HG02678 (cell line): Measurements from ENCODE around the gene NECTIN1.

ENCODE experiments used
- ATAC-seq: cut with Tn5 transposase; IDR thresholded peaks from one replicate; pipeline ENCODE4 v1.9.1; 2021; ENCODE audit warnings: mild to moderate bottlenecking, moderate library complexity; ENCODE audit not compliant: unreplicated experiment

NECTIN1 gene

DNA sequence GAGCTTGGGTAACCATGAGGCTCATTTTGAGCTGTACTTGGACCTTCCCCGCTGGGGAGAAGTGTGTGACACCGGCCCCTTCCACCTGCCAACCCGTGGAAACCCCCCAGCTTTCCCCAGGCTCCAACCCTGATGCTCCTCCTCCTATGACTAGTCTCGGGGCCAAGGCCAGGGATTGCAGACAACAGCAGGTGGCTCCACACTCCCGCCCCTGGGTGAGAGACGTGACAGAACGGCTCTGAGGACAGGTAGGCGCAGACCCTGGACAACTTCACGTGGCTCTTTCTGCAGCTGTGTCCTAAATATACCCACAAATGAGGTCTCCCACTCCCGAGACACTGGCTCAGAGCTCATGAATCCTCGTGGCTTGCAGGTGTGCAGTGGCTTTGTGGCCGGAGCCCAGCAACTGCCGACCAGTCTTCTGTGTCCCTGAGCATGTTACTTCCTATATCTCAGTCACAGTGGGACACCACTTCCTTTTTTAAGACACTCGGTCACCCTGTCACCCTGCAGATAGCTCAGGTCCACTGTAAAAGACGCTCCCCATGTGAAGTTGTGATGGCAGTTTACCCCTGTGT lies 55.2 kb downstream of the NECTIN1 start:
- ATAC-seq: peak; percentile 92

DNA sequence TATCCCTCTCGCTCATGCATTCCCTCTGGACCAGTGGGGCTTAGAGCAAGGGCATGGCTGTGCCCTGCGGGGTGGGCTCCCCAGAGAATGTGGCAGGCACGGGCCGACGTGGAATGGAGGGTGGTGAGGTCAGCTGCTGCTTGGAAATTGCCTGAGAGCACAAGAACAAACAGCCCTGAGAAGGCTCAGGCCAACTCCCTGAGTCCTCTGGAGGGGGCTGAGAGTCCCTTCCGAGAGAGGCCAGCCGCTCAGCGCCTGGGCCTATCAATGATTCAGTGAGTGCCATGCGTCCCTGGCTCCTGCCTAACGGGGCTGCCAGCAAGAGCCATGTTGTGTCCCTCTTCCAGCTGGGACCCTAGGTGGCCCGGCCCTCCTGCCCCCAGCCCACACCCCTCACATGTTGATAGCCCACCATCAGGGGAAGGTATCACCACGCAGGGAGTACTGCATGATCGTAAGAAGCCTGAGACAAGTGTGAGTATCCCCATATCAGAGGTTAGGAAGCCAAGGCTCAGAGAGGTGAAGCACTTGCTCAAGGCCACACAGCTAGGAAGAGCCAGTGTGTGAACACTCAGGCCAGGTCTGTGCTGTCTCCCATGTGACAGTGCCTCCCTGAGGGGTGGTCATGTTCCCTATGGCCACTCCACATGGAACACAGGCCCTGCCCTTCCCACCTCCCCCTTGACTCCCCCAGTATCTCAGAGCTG lies 55.8 kb downstream of the NECTIN1 start:
- no peak for ATAC-seq

DNA sequence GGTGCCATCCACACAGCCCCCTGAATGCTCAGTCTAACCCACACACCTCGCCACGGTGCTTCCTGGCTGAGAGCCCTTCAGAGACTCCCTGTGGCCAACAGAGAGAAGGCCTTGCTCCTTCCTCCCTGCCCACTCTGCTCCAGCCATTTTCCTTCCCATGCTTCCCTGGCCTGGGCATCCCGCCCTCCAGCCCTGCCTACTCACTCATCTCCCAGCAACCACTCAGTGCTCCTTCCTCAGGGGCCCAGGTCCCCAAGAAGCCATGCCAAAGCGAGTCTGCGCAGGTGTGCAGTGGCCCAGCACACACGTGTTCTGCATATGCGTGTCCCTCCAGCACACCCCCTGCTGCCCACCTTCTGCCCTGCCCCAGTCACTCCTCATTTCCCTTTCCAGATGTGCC lies 56.4 kb downstream of the NECTIN1 start:
- ATAC-seq: no peak

DNA sequence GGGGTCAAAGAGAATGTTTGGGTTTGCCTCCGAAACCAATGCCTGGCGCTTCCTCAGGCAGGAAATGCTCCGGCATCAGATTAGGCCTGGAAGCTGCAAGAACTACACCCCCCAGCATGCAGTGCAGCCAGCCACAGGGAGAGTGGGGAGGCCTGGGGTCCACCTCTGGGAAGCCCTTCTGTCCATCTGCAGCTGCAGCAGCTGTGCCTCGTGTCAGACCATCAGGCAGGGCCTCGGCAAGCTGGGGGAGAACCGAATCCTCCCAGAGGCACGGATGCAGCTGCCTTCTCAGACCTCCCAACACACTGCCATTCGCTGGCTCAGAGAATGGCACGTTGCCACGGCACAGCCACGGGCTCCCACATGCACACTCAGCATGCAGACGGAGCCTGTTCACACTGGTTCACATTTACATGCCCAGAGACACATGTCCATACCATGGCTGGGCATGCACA lies 57.4 kb downstream of the NECTIN1 start:
- ATAC-seq: no peak

DNA sequence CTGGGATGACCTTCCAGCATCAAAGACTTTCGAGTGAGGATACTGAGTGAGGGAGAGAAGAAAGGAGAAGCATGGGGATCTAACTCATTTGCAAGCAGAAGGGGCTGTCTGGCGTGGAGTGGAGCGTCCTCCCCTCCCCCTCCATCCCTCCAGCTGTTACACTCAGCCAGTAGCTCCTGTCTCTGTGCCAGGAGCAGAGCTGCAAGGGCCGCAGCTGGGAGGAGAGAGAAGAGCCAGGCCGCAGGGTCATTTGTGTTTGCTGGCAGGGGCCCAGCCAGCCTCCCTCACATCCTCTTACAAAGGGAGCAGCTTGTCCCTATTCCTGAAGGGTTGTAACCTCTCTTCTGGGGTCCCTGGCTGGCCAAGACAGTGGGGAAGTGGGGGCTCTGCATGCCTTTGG lies 57.9 kb downstream of the NECTIN1 start:
- no peak for ATAC-seq

DNA sequence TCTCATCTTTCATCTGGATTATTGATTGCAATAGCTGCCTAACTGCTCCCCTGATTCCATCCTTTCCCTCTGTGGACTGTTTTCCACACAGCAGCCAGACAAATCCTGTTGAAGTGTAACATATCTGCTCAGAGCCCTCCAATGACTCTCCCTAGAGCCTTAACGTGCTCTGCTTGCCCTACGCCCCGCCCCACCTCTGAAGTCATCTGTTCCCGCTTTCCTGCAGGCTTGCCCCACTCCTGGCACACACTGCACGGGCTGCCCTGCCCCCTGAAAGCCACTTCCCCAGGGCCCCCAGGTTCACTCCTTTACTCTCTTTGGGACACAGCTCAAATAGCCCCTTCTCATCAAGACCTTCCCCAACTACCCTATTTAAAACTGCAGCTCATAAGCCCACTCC lies 59.5 kb downstream of the NECTIN1 start:
- no peak for ATAC-seq

DNA sequence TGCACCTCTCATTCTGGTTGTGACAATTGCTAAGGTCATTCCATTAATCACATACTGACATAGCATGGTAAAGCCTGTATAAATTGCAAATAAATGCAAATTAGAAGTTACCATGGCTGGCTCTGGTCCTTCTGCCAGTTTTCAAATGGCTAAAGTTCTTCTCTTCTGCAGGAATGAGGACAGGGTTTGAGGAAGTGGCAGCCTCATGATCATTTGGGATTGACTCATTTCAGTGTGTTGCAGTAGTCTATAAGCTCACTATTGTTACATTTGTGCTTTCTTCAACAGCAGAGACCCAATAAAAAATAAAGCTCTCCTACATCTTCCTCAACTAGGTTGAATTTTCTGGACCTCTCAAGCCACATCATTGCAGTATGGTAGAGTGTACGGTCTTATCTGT lies 60.3 kb downstream of the NECTIN1 start:
- ATAC-seq: no peak

DNA sequence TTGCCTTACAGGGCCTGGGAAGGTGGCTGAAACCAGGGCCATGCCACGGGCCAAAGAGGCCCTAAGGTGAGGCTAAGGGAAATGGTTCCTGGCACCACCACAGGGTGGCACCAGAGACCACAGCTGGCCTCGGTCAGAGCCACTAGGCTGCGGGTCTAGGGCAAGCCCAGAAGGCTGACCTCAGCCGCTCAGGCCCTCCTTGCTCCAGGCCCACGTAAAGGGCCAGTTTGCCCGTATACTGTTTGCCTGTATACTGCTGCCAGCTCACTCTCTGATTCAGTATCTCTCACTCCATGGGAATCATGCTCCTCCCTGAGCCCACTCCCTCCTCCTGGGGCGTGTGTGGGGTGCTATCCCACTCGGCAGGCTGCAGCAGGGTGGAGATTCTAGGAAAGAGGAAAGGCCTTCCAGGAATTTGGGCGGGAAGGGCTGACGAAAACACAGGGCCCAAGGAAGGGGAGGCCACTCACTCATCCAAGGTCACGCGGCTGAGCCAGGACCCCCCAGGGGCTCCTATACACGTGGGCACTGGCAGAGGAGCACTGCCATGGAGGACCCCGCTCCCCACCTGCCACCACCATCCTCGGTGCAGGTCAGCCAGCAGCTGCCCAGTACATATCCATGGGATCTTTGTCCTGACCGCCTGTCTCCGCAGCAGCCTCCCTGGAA lies 62.4 kb downstream of the NECTIN1 start:
- peak; percentile 91 for ATAC-seq

DNA sequence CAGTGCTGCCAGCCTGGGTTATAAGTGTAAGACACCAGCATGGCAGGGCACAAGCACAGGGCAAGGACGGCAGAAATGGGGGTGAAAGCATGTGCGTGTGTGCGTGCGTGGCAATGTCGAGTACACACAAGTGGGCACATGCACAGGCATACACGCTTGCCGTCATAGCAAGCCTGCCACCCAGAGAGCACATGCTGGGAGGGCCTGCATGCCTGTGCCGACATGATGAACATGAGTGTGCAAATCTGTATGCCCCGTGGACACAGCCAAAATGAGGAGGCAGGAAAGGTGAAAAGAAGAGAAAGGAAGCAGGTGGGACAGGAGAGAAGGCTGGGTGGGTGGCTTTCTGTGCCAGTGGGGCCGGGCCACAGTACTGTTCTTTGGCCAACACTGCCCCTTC lies 62.9 kb downstream of the NECTIN1 start:
- ATAC-seq: no peak

DNA sequence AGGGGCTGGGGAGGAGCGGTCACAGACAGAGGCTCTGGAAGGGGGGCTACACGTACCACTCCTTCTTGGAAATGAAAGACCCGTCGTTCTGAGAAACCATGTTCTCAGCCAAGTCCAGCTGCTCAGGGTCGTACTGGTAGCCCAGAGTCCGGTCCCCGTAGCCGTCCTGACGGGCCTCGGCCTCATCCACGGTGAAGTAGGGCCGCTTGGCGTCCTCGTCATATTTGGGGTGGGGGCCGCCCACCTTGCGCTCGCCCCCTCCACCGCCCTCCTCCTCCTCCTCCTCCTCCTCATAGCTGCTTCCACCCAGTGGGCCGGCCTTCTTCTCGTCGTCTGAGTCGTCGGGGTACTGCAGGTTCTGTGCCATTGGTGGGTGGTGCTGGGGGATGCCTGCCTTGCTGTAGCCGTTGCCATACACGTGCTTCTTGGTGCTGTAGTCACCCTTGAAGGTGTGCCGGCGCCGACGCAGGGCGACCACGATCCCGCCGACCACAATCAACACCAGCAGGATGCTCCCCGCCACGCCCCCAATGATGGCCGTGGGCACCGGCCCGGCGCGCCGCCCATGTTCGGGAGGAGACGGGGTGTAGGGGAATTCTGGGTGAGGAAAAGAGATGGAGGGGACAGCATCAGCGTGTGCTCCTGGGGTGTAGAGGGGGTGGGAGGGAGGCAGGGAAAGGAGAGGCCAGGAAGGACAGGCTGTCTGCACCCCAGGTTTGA lies 64.1 kb downstream of the NECTIN1 start:
- ATAC-seq: no peak

DNA sequence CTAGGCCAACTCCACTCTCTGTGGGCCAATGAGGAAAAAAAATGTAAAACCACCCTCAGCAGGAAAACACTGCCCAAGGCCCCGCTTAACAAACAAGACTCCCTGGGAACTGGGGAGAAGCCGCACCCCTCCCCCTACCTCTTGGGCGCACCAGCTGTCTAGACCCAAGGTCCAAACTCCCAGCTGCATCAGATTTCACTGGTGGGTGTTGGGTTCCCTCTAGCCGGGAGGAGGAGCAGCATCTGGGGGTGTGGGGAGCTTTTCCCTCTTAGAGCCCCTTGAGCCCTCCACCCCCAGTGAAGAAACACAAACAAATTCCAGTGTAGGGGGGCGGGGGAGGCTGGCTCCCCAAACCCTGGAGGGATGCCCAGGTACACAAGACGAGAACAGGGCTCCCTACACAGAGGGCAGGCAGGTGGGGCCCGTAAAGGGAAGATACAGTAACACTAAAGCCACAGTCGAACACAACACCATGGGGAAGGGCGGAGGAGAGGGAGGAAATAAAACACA lies 64.9 kb downstream of the NECTIN1 start:
- no peak for ATAC-seq

DNA sequence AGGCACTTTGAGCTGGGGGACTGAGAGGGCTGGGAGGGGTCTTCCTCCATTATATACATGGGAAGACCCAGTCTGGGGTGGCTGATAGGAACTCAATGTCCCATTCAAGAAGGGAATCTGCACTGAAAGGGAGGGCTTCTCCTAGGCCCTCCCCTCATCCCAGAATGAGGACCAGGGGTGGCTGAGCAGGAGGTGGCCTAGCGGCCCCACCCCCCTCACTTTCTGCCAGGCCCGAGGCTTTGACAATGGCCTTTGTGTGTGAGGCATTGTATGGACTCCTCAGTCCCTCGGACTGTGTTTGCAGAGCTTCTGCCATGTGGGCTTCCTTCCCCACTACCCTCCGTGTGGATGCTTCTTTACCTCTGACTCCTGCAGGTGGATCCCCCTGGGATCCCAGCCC lies 65.7 kb downstream of the NECTIN1 start:
- ATAC-seq: no peak

DNA sequence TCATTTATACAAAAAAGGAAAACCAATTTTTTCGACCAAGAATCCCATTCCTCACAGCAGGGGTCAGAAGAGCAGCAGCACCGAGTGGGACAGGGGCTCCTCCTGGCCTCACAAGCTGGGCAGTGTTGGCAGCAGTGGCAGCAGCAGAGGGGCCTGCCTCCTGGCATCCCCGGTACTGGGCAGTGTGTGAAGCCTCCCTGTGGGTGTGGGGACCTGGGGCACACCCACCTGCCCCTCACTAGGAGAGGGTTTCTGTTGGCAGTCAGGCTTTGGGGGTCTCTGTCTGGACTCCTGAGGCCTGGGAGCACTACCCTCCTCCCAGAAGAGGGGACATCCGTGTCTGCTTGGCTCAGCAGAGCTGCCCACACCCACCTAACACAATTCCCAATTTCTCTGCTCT lies 67.8 kb downstream of the NECTIN1 start:
- ATAC-seq: no peak

DNA sequence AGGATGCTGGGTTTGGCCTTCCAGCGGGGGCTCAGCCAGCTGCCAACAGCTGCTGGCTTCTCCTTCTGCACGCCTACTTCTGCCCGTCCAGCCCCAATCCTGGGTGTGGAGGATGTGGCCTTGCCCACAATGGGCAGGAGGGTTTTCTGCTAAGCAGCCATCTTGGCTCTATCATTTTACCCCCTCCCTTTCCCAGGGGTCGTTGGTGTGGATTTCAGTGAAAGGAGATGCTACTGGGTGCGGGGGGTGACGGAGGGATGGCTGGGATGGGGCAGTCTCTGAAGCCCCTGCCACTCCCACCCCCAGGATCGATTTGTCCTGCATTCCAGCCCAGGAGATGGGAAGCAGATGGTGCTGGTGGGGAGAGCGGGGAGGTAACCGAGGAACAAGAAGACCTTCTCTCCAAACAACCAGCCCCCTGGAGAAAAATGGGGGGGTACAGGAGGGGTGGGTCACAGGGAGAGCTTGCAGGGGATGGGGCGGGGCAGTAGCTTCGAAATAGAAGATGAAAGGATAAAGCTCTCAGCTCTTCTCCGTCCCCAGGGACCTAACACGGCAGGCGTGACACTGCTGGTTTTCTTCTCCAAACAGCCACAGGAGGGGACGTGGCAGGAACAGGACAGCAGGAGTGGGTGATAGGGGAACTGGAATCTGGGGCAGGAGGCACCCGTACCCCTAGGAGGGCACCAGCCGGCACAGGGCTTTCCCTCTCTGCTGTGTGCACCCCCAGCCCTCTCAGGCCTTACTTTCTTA lies 68.9 kb downstream of the NECTIN1 start:
- ATAC-seq: no peak

DNA sequence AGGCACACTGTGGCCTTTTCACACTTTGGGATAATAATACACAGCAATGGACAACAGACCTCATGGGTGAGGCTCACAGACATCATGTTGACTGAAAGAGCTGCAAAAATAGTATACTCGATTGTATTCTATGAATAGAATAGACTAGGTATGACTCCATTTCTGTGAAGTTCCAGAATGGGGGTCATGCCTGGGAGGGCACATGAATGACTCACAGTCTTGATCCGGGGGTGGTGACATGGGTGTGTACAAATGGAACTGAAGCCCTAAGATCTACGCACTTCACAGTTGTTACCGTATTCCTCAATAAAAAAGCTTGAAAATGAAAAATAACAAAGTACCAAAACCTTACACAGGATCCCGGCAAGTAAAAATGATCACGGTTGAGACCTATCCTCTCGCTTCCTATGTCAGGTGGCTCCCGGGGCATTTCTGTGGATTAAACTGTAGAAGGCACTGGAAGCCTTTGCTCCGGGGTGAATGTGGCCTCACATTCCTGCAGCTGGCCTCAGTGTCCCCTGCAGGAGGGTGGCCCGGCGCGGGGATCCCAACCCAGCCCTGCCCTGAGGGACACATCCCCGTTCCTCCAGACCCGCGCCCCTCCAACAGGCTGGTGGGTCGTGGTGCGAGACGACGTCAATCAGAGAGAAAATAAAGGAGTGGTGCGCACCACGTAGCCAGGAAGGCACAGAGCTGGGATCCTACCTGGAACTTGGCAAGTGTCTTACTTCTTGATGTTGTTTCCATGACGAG lies 75.9 kb downstream of the NECTIN1 start:
- ATAC-seq: no peak

DNA sequence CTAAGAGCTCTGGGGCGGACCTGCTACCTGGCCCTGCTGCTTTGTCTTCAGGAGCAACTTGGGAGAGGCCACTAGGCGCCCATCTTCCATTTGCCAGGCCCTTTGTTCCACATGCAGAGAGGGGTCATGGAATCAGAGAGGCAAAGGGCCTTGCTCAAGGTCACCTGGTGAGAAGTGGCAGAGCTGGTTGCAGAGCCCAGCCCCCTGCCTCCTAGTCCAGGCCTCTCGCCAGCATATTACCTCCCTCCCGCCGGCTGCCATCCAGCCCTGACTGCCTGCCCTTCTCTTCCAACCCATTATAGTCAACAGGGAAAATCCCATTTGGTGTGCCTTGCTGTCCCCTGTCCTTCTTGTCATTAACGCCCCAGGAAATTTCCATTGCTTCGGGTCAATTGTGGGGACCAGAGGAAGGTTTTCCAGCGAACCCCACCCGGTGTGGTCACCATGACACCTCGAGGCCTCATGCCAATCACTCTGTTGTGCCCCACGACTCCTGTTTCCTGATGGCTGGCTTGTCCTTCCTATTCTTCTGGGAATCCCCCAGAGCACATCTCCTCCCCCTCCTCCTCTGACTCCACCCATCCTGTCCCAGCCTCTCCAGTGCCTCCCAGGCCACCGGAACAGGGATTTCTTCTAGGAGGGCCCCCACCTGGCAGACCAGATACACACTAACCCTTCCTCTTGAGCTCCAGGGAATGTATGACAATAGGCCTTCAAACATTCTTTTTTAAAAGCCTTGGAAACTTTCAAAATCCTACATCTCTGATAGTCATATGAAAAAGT lies 77.0 kb downstream of the NECTIN1 start:
- no peak for ATAC-seq

DNA sequence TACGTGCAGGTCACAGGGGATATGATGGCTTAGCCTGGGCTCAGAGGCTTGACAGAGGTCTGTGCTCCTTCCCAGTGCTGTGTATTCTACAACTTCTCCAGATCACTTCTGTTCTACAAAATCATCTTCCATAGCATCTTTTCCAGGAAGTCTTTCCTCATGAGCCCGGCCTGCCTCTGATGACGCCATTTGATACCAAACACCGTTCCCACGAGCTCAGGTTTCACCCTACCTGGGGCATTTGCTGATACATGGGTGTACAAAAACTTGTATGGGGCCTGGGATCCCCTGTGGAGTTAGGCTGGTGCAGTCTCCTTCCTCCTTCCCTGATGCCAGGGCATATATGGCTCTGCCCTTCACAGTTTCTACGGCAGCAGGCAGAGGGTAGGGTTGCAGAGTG lies 78.7 kb downstream of the NECTIN1 start:
- ATAC-seq: no peak

DNA sequence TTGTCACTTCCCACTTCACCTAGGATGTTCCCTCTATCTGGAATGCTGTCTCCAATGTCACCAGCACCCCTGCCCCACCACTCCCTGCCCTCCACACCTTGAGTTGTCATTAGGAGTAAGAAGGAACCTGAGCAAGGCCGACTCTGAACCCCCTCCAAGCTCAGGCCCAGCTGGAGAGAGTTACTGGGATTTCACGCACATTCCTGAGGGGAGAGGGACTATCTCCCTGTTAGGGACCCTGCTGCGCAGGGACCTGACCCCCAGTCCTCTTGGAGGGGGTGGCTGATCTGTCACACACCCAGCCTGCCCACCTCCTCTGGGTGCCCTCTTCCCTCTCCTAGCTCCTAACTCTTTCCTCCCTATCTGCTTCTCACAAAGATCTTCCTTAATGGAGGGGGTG lies 81.7 kb downstream of the NECTIN1 start:
- ATAC-seq: no peak

DNA sequence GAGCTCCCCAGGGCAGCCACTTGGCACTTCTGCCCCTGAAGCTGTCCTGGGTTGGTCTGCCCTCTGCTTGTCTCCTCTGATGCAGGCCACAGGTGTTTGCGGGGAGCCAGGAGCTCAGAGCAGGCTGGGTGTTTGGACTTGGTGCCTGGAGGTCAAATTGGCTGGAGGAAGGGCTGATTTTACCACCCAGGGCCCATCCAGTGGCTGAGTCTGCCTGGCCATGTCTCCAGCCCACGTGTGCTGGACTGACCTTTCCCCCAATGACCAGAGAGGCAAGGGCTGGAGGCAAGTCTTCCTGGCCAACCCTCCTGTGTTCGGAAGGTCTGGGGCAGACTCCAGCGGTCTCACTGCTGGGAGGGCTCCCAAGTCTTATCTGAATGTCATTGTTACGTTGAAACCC lies 84.0 kb downstream of the NECTIN1 start:
- ATAC-seq: no peak
